Activated effector memory CD4-positive, alpha-beta T cell treated with anti-CD3 and anti-CD28 coated beads, Interleukin-2, amount 50 U/mL, for 16 hours (primary cell): ENCODE measurements around the gene ERGIC1.
"Not testable (repeated sequence)": the region's sequence is repeated elsewhere in the genome, so short reads cannot be mapped to it uniquely, and the experiment has no call there.

Source experiments
- DNase-seq: peaks from one replicate; pipeline ENCODE4 v3.0.0-alpha.2; 2020

Gene ERGIC1

GRCh38 chr5:172849606-172850453 is 15.8 kb downstream of the ERGIC1 start:
- no peak for DNase-seq

- DNase-seq = no peak
These were observed 16.4 kb downstream of the ERGIC1 start for GRCh38 chr5:172850454-172850797.

GRCh38 chr5:172851254-172851653 is 17.2 kb downstream of the ERGIC1 start:
- DNase-seq = not testable (repeated sequence)

GRCh38 chr5:172852490-172853354 is 18.7 kb downstream of the ERGIC1 start:
- no peak for DNase-seq

DNA sequence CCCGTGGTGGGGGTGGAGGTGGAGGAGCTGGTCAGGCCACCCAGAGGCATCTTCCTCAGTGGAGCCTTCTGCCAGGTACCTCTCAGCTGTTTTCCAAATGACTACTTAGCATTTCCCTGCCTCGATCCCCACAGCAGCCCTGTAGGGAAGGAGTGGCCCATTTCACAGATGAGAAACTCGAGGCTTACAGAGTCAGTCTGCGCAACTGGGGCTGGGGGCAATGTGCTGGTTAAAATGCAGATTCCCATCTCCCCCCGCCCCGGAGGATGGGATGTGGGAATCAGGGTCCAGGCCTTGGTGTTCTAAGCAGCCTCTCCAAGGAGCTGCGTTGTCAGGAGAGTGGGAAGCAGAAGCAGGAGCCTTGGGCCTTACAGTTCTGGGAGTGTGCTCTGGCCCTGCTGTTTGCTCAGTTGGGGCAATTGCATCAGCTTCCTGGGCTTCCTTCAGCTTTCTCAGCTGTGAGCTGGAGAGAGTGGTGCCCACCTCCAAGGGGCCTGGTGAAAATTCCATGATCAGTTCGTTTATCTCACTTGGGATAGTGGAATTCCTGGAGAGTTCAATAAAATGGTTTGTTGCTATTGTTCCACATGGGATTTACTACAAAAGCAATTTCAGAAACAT is 19.4 kb downstream of the ERGIC1 start:
- DNase-seq = no peak

DNA sequence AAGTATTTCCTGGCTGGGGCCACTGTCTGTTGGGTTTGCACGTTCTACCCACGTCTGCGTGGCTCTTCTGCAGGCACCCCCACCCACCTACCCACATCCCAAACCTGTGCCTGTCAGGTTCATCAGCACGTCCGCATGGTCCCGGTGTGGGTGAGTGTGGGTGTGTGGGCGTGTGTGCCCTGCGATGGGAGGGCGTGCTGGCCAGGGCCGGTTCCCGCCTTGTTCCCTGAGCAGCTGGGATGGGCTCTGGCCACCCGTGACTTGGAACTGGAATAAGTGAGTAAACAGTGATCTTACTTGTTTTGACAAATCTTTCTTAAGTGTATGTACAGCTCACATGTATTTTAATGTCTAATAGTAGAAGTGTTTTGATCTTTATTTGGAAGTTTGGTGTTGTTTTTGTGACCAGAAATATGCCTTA is 20.4 kb downstream of the ERGIC1 start:
- DNase-seq = no peak

- DNase-seq = no peak
These were observed 20.9 kb downstream of the ERGIC1 start for GRCh38 chr5:172854971-172855370.

DNA sequence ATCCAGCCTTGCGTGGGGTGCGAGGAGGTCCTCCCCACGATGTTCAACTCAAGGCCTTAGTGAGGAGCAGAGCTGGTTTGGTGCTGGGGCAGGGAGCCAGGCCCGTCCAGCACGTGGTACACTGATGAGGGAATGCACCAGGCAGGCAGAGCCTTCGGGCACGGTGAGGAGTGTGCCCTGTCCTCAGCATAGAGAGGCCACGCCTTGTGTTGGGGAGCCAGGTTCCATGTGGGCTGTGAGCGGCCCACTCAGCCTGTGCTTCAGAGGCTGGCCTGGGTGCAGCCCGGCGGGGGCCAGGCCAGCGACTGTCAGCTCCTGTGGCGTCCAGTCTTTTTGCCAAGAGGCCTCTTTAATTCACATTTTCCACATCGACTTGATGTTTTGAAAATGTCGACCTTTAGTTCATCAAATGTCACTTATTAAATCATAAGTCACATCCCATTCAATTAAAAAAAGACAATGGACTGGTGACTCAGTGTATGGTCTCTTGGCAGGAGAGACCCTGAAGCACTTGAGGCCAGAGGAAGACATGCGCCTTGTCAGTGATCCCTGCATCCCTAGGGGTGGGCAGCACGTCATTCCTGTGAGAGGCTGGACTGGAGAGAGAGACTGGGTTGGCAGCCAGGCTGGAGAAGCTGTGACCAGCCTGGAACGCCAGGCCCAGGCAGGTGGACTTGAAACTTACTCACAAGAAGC is 21.7 kb downstream of the ERGIC1 start:
- no peak for DNase-seq

DNA sequence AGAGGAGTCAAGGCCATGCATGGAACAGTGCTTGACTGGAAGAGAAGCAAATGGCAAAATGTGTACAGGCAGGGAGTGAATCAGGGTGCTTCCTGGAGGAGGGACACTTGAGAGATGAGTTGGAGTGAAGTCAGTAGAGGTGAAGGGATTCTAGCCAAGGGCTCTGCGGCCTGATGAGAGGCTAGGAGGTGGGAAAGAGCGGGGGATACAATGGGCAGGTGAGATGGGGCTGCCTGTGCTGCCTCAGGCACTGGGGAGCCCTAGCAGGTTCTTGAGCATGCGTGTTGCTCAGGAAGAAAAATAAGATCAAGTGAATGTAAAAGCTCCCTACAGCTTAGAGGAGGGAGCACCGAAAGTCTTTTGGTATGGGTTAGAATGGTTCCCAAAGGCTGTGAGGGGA is 22.3 kb downstream of the ERGIC1 start:
- DNase-seq = no peak

- DNase-seq = no peak
These were observed 23.9 kb downstream of the ERGIC1 start for GRCh38 chr5:172857982-172858381.

- no peak for DNase-seq
These were observed 24.5 kb downstream of the ERGIC1 start for GRCh38 chr5:172858511-172858989.

DNA sequence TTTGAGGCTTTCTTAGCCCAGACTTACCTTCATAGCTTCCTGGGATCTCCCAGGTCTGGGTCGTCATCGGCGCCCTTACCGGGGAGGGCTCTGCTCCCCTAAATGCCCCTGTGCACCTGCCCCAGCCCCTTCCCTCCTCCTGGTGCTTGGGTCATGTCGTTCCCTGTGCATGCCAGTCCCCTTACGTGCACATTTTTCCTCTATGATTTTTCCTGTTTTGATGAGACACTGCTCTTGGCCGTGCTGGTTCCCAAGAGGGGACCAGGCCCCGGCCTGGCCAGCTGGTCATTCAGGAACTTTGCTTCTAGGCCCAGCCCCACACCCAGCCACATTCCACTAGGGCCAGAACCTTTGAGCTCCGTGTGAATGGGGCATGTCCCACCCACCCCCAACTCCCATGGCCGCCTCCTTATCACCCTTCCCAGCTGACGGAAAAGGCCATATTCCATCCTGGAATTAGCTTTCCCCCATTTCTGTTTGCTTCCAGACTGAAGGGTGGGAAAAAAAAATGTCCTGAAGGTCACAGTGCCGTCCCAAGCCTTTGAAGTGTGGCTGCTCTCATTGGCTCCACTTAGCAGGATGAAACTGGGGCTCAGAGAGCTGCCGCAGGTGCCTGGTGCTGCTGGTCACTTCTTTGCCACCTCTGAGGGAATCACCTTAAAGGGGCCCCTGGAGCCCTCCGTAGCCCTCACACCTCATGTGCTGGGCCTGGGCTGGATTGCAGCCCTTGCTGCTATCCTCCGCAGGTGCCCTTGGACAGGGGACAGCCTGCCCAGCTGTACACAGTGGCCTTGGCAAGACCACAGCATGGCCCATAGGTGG is 25.1 kb downstream of the ERGIC1 start:
- no peak for DNase-seq

GRCh38 chr5:172859966-172860365 is 25.9 kb downstream of the ERGIC1 start:
- DNase-seq = no peak

DNA sequence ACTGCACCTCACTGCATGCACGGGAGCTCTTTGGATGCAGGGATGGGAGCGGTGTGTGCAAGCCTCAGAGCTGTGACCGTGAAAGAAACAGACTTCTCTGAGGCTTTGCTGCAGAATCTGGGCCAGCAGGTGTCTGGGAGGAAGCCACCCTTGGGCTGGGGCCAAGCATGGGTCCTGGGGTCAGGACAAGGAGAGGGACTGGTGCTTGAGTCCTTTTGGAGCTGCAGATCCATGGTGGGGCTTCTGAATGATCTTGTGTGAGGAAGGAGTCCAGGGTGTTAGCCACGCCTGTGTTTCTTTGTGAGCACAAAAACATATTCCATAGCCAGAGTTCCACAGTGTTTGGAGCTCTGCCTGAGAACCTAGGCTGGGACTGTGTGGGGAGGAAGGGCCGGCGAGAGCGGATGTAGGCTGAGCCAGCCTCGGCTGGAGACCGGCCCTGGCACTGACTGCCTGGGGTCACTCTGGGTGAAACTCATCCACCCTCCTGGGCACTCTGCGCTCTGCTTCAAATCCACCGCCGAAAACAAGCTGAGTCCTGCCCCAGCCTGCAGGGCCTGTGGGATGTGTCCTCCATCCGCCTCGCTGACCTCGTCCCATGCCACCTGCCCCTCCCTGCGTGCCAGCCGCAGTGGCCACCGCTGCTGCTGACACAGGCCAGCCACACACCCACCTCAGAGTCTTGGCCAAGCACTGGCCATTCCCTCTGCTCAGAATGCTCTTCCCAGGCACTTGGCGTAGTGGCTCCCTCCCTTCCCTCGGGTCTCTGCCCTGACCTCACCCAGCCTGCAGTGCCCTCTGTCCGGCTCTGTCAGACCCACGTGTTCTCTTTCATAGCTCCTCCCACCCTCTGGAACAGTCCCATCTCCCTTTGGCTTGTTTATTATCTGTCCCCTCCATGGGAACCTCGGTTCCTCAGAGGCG is 26.7 kb downstream of the ERGIC1 start:
- DNase-seq = no peak

GRCh38 chr5:172861461-172861860 is 27.4 kb downstream of the ERGIC1 start:
- DNase-seq = no peak

DNA sequence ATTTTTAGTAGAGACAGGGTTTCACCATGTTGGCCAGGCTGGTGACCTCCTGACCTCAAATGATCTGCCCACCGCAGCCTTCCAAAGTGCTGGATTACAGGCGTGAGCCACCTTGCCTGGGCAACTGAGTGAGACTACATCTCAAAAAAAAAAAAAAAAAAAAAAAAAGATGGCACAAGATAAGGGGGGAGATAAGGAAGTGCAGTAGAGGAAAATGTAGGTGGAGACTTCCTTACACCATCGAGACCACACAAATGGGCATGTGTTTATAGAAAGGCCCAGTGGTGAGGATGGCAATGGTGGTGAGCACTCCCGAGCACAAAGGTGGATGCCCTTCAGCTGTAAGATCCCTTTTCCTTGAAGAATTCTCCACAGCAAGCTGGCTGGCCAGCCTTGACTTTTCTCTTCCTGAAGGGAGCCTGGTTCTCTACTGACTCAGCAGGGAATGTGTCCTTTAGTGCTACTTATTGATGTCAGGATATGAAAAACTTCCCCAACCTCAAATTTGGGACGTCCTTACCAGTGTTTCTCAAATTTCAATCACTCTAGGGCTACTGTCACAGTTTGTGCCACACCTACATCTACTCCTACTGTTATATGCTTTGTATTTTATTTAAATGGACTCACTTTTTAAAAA is 28.2 kb downstream of the ERGIC1 start:
- DNase-seq = no peak

DNA sequence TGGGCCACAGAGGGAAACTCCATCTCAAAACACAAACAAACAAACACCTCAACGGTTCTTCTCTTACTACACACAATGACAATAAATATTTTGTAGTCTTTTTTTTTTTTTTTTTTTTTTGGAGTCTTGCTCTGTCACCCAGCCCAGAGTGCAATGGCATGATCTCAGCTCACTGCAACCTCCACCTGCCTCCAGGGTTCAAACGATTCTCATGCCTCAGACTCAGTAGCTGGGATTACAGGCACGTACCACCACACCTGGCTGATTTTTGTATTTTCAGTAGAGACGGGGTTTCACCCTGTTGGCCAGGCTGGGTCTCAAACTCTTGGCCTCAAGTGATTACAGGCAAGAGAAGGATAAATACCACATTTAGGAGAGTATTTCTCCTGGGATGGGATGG is 30.1 kb downstream of the ERGIC1 start:
- not testable (repeated sequence) for DNase-seq

DNA sequence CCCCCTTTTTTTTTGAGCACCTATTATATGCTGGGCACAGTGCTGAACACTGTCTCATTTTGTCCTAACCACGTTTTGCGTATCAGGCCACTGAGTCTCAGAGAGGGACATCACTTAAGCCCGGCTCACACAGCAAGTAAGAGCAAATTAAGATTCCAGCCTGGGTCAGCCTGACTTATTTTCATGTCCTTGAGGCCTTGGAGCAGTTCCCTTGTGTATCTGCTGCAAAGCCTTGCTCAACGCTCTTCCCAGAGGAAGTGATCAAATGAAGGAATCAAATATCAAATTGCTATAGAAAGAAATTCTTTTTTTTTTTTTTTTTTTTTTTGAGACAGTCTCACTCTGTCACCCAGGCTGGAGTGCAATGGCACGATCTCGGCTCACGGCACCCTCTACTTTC is 30.7 kb downstream of the ERGIC1 start:
- DNase-seq = no peak

DNA sequence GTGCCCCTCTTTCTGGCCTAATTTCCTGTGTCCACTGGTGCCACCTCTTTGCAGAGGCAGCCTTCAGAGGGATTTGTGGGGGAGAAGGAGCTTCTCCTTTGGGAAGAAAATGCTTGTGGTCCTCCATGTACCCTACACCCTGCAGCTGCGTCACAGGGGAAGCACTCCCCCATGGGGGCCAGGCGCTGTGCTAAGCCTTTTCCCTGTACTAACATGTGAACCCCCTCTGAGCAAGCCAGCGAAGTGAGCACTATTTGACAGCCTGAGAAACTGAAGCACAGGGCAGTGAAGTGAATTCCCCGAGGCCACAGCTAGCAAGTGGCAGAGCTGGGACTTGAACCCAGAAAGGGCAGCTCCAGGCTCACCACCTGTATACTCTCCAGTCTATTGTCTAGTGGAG is 32.3 kb downstream of the ERGIC1 start:
- DNase-seq = no peak
